HCT116 (cell line): Measurements from ENCODE around the gene NFATC2IP. TPM values are rescaled to one million over a fixed set of nuclear protein-coding genes. Genes with fewer than 3 reads are reported as not detected.

Experiments
- ATAC-seq: fragments of 200-7000 bp; cut with Tn5 transposase; 2 replicates; pipeline ENCODE4 v1.9.1; 2020; ENCODE audit warnings: mild to moderate bottlenecking, moderate library complexity
- BruUV-seq: library from RNA; stranded (reverse); fragments of 400-500 nt; replicated peaks from 2 replicates; lab custom pipeline; 2021; lab: Mats Ljungman, UMichigan
- CTCF ChIA-PET: fragments of 300-600 bp; sonication (Branson Sonifier 250); formaldehyde crosslinking; loops from one replicate; lab custom pipeline; 2021; ENCODE audit warnings: antibody characterized with exemption; lab: Charles Lee
- POLR2A ChIA-PET: fragments of 300-600, 350-600 bp; sonication (Branson Sonifier 250); formaldehyde crosslinking; loops from one replicate; lab custom pipeline; 2021; ENCODE audit warnings: antibody characterized with exemption; lab: Charles Lee
- RAD21 ChIA-PET, 2 experiments: fragments of 300-600 bp; sonication (Branson Sonifier 250); formaldehyde crosslinking; loops; one replicate each; lab custom pipeline; 2023; ENCODE audit warnings: low total read pairs in 2 of 2; ENCODE audit not compliant: uncharacterized antibody in 2 of 2, unreplicated experiment in 2 of 2, low non-redundant PET in 1 of 2; lab: Charles Lee
- DNase-seq: peaks from one replicate; pipeline ENCODE4 v3.0.0-alpha.2; 2010; ENCODE audit warnings: low read depth, low spot score
- H2AFZ ChIP-seq: fragments of 200-600 bp; shearing (Covaris generic), sonication (generic); 2 replicates; pipeline ENCODE4 v1.6.1; 2017; ENCODE audit warnings: low read depth, mixed run types, mixed read lengths, antibody characterized with exemption, low read length; ENCODE audit not compliant: poor library complexity, severe bottlenecking
- H3K27ac ChIP-seq: 2 replicates; pipeline ENCODE4 v1.5.1; 2012; ENCODE audit warnings: low read depth, low read length
- H3K27me3 ChIP-seq: fragments of 200-600 bp; sonication (generic); 2 replicates; pipeline ENCODE4 v1.6.1; 2016; ENCODE audit warnings: mixed run types, low read length, mixed read lengths; ENCODE audit not compliant: insufficient read depth
- H3K36me3 ChIP-seq, 2 experiments: fragments of 200-500 bp in 1 of 2; fragments of 200-600 bp in 1 of 2; sonication (Bioruptor generic) in 1 of 2; sonication (generic) in 1 of 2; 2 replicates each; pipeline versions ENCODE4 v1.5.1 to v1.6.1; 2014 to 2016; ENCODE audit warnings: low read length in 2 of 2, inconsistent platforms in 1 of 2, mixed read lengths in 1 of 2, mixed run types in 1 of 2; ENCODE audit not compliant: insufficient read depth in 2 of 2, control insufficient read depth in 1 of 2
- H3K4me1 ChIP-seq, 2 experiments: fragments of 200-600 bp in 1 of 2; sonication (generic) in 1 of 2; 2 replicates each; pipeline versions ENCODE4 v1.5.1 to v1.6.1; 2012 to 2017; ENCODE audit warnings: low read length in 2 of 2, inconsistent platforms in 1 of 2, mild to moderate bottlenecking in 1 of 2, mixed read lengths in 1 of 2, mixed run types in 1 of 2, moderate library complexity in 1 of 2; ENCODE audit not compliant: insufficient read depth in 2 of 2, control insufficient read depth in 1 of 2
- H3K4me2 ChIP-seq: fragments of 200-600 bp; sonication (generic); 2 replicates; pipeline ENCODE4 v1.6.1; 2017; ENCODE audit warnings: mixed run types, low read length, mixed read lengths
- H3K4me3 ChIP-seq, 2 experiments: fragments of 200-600 bp in 1 of 2; sonication (generic) in 1 of 2; replicated peaks in 1 of 2; 2 replicates each; pipeline ENCODE4 v1.5.1; 2011 to 2016; ENCODE audit warnings: low read length in 2 of 2, control low read depth in 1 of 2, low read depth in 1 of 2, mild to moderate bottlenecking in 1 of 2, mixed read lengths in 1 of 2, mixed run types in 1 of 2
- H3K79me2 ChIP-seq: fragments of 200-600 bp; sonication (generic); 2 replicates; pipeline ENCODE4 v1.6.1; 2017; ENCODE audit warnings: mild to moderate bottlenecking, mixed run types, low read length, moderate library complexity, mixed read lengths; ENCODE audit not compliant: insufficient read depth
- H3K9ac ChIP-seq: fragments of 200-600 bp; sonication (generic); 2 replicates; pipeline ENCODE4 v1.6.1; 2016; ENCODE audit warnings: low read length, mixed read lengths
- H3K9me2 ChIP-seq: fragments of 200-600 bp; sonication (generic), shearing (Covaris generic); 2 replicates; pipeline ENCODE4 v1.6.1; 2017; ENCODE audit warnings: mixed run types, mild to moderate bottlenecking, moderate library complexity; ENCODE audit not compliant: insufficient read depth
- H3K9me3 ChIP-seq, 2 experiments: fragments of 200-500 bp in 1 of 2; fragments of 200-600 bp in 1 of 2; sonication (Bioruptor generic) in 1 of 2; sonication (generic) in 1 of 2; 2 replicates each; pipeline ENCODE4 v1.6.1; 2014 to 2017; ENCODE audit warnings: low read length in 2 of 2, mixed read lengths in 2 of 2, inconsistent platforms in 1 of 2, low read depth in 1 of 2, mild to moderate bottlenecking in 1 of 2, mixed run types in 1 of 2, moderate library complexity in 1 of 2; ENCODE audit not compliant: control insufficient read depth in 1 of 2, insufficient read depth in 1 of 2
- H4K20me1 ChIP-seq: fragments of 200-600 bp; sonication (generic), shearing (Covaris generic); 2 replicates; pipeline ENCODE4 v1.6.1; 2017; ENCODE audit warnings: mixed run types, mild to moderate bottlenecking, moderate library complexity; ENCODE audit not compliant: insufficient read depth
- CBX3 ChIP-seq: IDR thresholded peaks from 2 replicates; pipeline ENCODE4 v1.6.1; 2012; ENCODE audit warnings: low read depth
- CEBPB ChIP-seq: IDR thresholded peaks from 2 replicates; pipeline ENCODE4 v1.6.1; 2012; ENCODE audit warnings: low read depth
- EGR1 ChIP-seq: IDR thresholded peaks from 2 replicates; pipeline ENCODE4 v1.6.1; 2012; ENCODE audit warnings: low read depth
- ELF1 ChIP-seq: IDR thresholded peaks from 2 replicates; pipeline ENCODE4 v1.6.1; 2012; ENCODE audit warnings: low read depth, borderline replicate concordance
- EZH2 ChIP-seq: fragments of 200-600 bp; sonication (generic); IDR thresholded peaks from 2 replicates; pipeline ENCODE4 v1.6.1; 2017; ENCODE audit warnings: antibody characterized with exemption, mixed run types
- EZH2phosphoT487 ChIP-seq: fragments of 200-600 bp; IDR thresholded peaks from 2 replicates; pipeline ENCODE4 v1.6.1; 2018; ENCODE audit warnings: antibody characterized with exemption, borderline replicate concordance
- FOSL1 ChIP-seq: IDR thresholded peaks from 2 replicates; pipeline ENCODE4 v1.6.1; 2012; ENCODE audit warnings: low read depth
- JUND ChIP-seq: IDR thresholded peaks from 2 replicates; pipeline ENCODE4 v1.6.1; 2012
- POLR2A ChIP-seq: IDR thresholded peaks from 2 replicates; pipeline ENCODE4 v1.7.0; 2011; ENCODE audit warnings: borderline replicate concordance; ENCODE audit not compliant: insufficient read depth, insufficient read length; ENCODE audit errors: extremely low read depth
- POLR2AphosphoS5 ChIP-seq: IDR thresholded peaks from 2 replicates; pipeline ENCODE4 v1.6.1; 2011; ENCODE audit warnings: mild to moderate bottlenecking, low read depth, low read length, moderate library complexity
- RAD21 ChIP-seq: IDR thresholded peaks from 2 replicates; pipeline ENCODE4 v1.6.1; 2012; ENCODE audit warnings: low read depth, mild to moderate bottlenecking
- SIN3A ChIP-seq: IDR thresholded peaks from 2 replicates; pipeline ENCODE4 v1.6.1; 2012; ENCODE audit warnings: low read depth
- SP1 ChIP-seq: IDR thresholded peaks from 2 replicates; pipeline ENCODE4 v1.6.1; 2012; ENCODE audit warnings: low read depth
- TCF7L2 ChIP-seq: IDR thresholded peaks from 2 replicates; pipeline ENCODE4 v1.7.0; 2011; ENCODE audit warnings: borderline replicate concordance, inconsistent platforms; ENCODE audit not compliant: insufficient read depth, insufficient read length; ENCODE audit errors: extremely low read depth
- YY1 ChIP-seq: IDR thresholded peaks from 2 replicates; pipeline ENCODE4 v1.6.1; 2011; ENCODE audit warnings: low read length, low read depth, moderate library complexity, mild to moderate bottlenecking; ENCODE audit not compliant: insufficient replicate concordance; ENCODE audit errors: extremely low read depth
- ZFX ChIP-seq: fragments of 450-650 bp; IDR thresholded peaks from 2 replicates; pipeline ENCODE4 v1.6.1; 2017
- ZNF274 ChIP-seq: fragments of 200-500 bp; sonication (Bioruptor generic); IDR thresholded peaks from 2 replicates; pipeline ENCODE4 v1.6.1; 2014; ENCODE audit warnings: mild to moderate bottlenecking, low read depth, low read length, inconsistent platforms
- intact Hi-C: fragments of 100-400 bp; cut with micrococcal nuclease; formaldehyde crosslinking; loops from 2 replicates; pipeline ENCODE4 v1.10.0; 2022
- total RNA-seq: library from RNA; stranded (reverse); gene quantifications from one replicate; pipeline ENCODE4 v1.2.1, GENCODE V29; 2021; ENCODE audit not compliant: unreplicated experiment
- TF ChIP-seq, protein P1 (sequence below): IDR thresholded peaks from 2 replicates; pipeline ENCODE4 v1.6.1; 2012
- TF ChIP-seq, protein P2 (sequence below), 3 experiments: fragments of 200-600 bp in 1 of 3; sonication (generic) in 1 of 3; IDR thresholded peaks in 2 of 3; conservative IDR thresholded peaks in 1 of 3; 2 replicates each; pipeline ENCODE4 v1.5.1; 2012 to 2017; ENCODE audit warnings: low read depth in 2 of 3, low read length in 2 of 3, antibody characterized with exemption in 1 of 3, borderline replicate concordance in 1 of 3, control low read depth in 1 of 3, mild to moderate bottlenecking in 1 of 3, mixed read lengths in 1 of 3, mixed run types in 1 of 3, moderate library complexity in 1 of 3; ENCODE audit not compliant: insufficient read depth in 1 of 3
- TF ChIP-seq, protein P3 (sequence below): IDR thresholded peaks from 2 replicates; pipeline ENCODE4 v1.6.1; 2012; ENCODE audit warnings: low read depth

NFATC2IP gene
- total RNA-seq, 1 experiment from 2014 or later = 41.4 TPM

DNA sequence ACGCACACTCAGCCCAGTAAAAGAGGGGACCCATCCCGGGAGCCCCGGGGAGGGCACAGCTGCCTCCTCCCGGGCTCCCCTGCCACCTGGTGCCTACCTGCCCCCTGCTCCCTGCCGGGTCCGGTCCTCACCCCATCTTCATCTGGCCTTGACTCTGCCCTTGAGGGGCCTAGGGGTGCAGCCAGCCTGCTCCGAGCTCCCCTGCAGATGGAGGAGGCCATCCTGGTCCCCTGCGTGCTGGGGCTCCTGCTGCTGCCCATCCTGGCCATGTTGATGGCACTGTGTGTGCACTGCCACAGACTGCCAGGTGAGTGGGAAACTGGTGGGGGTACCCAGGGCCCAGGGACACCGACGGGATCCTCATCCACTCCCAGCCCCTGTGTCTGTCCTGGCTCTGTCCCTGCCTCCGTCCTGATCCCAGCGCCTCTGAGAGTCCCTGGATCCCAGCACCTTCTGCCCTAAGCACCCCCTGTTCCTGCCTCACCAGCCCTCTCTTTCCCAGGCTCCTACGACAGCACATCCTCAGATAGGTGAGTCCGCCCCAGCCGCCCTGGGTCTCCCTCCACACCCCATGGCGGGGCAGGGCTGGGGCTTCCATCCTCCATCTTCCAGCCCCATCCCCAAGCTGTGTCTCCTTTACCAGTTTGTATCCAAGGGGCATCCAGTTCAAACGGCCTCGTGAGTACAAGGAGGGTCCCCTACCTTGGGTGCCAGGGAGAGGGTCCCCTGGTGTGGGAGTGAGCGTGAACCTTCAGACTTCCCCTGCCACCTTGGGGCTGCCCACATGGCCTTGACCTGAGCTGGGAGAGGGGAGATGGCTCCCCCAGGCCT lies 34.7 kb downstream of the NFATC2IP start:
- H3K4me3 ChIP-seq = no peak overlapping the region
- H2AFZ ChIP-seq = no peak overlapping the region
- no peaks in the 10 kb centered on the region for H4K20me1 ChIP-seq
- H3K79me2 ChIP-seq = no peaks in the 10 kb centered on the region
- no peak for ATAC-seq
- H3K9ac ChIP-seq = no peak overlapping the region
- no peaks in the 10 kb centered on the region for H3K27me3 ChIP-seq
- no peaks in the 10 kb centered on the region; a peak in 1 of 4 replicates for H3K9me3 ChIP-seq
- no TSS peak for BruUV-seq
- POLR2A ChIA-PET = no interaction called here
- no peaks in the 10 kb centered on the region for H3K4me1 ChIP-seq
- no peak overlapping the region for H3K4me2 ChIP-seq
- no peak for DNase-seq
- no peak for TF ChIP-seq CBX3
- no peak for TF ChIP-seq CEBPB
- TF ChIP-seq FOSL1 = no peak
- TF ChIP-seq, protein P1, sequence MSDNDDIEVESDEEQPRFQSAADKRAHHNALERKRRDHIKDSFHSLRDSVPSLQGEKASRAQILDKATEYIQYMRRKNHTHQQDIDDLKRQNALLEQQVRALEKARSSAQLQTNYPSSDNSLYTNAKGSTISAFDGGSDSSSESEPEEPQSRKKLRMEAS = no peak
- TF ChIP-seq RAD21 = no peak
- TF ChIP-seq POLR2AphosphoS5 = no peak
- no peak for TF ChIP-seq SP1
- no peak for TF ChIP-seq EZH2phosphoT487
- TF ChIP-seq ZNF274 = no peak
- TF ChIP-seq, protein P2, sequence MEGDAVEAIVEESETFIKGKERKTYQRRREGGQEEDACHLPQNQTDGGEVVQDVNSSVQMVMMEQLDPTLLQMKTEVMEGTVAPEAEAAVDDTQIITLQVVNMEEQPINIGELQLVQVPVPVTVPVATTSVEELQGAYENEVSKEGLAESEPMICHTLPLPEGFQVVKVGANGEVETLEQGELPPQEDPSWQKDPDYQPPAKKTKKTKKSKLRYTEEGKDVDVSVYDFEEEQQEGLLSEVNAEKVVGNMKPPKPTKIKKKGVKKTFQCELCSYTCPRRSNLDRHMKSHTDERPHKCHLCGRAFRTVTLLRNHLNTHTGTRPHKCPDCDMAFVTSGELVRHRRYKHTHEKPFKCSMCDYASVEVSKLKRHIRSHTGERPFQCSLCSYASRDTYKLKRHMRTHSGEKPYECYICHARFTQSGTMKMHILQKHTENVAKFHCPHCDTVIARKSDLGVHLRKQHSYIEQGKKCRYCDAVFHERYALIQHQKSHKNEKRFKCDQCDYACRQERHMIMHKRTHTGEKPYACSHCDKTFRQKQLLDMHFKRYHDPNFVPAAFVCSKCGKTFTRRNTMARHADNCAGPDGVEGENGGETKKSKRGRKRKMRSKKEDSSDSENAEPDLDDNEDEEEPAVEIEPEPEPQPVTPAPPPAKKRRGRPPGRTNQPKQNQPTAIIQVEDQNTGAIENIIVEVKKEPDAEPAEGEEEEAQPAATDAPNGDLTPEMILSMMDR (IDR thresholded peaks at IDR 0.05 in 2 of 3, conservative IDR thresholded peaks at IDR 0.05 in 1 of 3; ENCODE audit: borderline replicate concordance in 1 of 3, insufficient read depth in 1 of 3, low read depth in 2 of 3, low read length in 2 of 3) = no peak
- TF ChIP-seq, protein P3, sequence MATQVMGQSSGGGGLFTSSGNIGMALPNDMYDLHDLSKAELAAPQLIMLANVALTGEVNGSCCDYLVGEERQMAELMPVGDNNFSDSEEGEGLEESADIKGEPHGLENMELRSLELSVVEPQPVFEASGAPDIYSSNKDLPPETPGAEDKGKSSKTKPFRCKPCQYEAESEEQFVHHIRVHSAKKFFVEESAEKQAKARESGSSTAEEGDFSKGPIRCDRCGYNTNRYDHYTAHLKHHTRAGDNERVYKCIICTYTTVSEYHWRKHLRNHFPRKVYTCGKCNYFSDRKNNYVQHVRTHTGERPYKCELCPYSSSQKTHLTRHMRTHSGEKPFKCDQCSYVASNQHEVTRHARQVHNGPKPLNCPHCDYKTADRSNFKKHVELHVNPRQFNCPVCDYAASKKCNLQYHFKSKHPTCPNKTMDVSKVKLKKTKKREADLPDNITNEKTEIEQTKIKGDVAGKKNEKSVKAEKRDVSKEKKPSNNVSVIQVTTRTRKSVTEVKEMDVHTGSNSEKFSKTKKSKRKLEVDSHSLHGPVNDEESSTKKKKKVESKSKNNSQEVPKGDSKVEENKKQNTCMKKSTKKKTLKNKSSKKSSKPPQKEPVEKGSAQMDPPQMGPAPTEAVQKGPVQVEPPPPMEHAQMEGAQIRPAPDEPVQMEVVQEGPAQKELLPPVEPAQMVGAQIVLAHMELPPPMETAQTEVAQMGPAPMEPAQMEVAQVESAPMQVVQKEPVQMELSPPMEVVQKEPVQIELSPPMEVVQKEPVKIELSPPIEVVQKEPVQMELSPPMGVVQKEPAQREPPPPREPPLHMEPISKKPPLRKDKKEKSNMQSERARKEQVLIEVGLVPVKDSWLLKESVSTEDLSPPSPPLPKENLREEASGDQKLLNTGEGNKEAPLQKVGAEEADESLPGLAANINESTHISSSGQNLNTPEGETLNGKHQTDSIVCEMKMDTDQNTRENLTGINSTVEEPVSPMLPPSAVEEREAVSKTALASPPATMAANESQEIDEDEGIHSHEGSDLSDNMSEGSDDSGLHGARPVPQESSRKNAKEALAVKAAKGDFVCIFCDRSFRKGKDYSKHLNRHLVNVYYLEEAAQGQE = no peak
- no peak for TF ChIP-seq ZFX
- no peak for TF ChIP-seq TCF7L2
- no peak for TF ChIP-seq ELF1
- no peak for TF ChIP-seq POLR2A
- no peak for TF ChIP-seq SIN3A
- no peak for TF ChIP-seq EGR1
- no peak for TF ChIP-seq JUND
- no peak for TF ChIP-seq EZH2
- no peak for TF ChIP-seq YY1
- intact Hi-C loops = no loop called here
- peaks cover 0 to 15% of the 10 kb centered on the region in 2 experiments; a peak in 2 of 4 replicates for H3K36me3 ChIP-seq
- H3K9me2 ChIP-seq = no peaks in the 10 kb centered on the region
- RAD21 ChIA-PET = no interaction called here
- H3K27ac ChIP-seq = no peak overlapping the region
- CTCF ChIA-PET = no interaction called here
